Smooth muscle cell (in vitro differentiated cells): ENCODE results near the gene PCTP. TPM values are rescaled to one million over a fixed set of nuclear protein-coding genes. Genes with fewer than 3 reads are reported as not detected.

Source experiments
- DNase-seq: peaks from one replicate; lab custom pipeline; 2025; ENCODE audit not compliant: unreplicated experiment; lab: John Stamatoyannopoulos, UW
- H2AFZ ChIP-seq: fragments of 200-600 bp; sonication (generic); 2 replicates; pipeline ENCODE4 v1.6.0; 2016; ENCODE audit warnings: antibody characterized with exemption, low read depth, mild to moderate bottlenecking
- H3F3A ChIP-seq: fragments of 200-600 bp; sonication (generic); 2 replicates; pipeline ENCODE4 v1.6.0; 2017; ENCODE audit warnings: antibody characterized with exemption, low read depth
- H3K27ac ChIP-seq: fragments of 200-600 bp; sonication (generic); 2 replicates; pipeline ENCODE4 v1.5.1; 2016; ENCODE audit warnings: low read depth, mild to moderate bottlenecking
- H3K27me3 ChIP-seq: fragments of 200-600 bp; sonication (generic); 2 replicates; pipeline ENCODE4 v1.6.1; 2016; ENCODE audit warnings: low read depth, mild to moderate bottlenecking
- H3K36me3 ChIP-seq: fragments of 200-600 bp; sonication (generic); 2 replicates; pipeline ENCODE4 v1.5.1; 2016; ENCODE audit warnings: low read depth
- H3K4me1 ChIP-seq: fragments of 200-600 bp; sonication (generic); 2 replicates; pipeline ENCODE4 v1.5.1; 2016; ENCODE audit warnings: low read depth
- H3K4me2 ChIP-seq: fragments of 200-600 bp; sonication (generic); 2 replicates; pipeline ENCODE4 v1.6.0; 2016; ENCODE audit warnings: mild to moderate bottlenecking
- H3K4me3 ChIP-seq: fragments of 200-600 bp; sonication (generic); 2 replicates; pipeline ENCODE4 v1.5.1; 2016; ENCODE audit warnings: mild to moderate bottlenecking
- H3K79me2 ChIP-seq: fragments of 200-600 bp; sonication (generic); 2 replicates; pipeline ENCODE4 v1.6.0; 2016; ENCODE audit warnings: low read depth, mild to moderate bottlenecking
- H3K9ac ChIP-seq: fragments of 200-600 bp; sonication (generic); 2 replicates; pipeline ENCODE4 v1.6.0; 2016; ENCODE audit warnings: low read depth
- H3K9me3 ChIP-seq: fragments of 200-600 bp; sonication (generic); replicated peaks from 2 replicates; pipeline ENCODE4 v1.5.1; 2016; ENCODE audit warnings: low read depth
- H4K20me1 ChIP-seq: fragments of 200-600 bp; sonication (generic); 2 replicates; pipeline ENCODE4 v1.6.0; 2016; ENCODE audit warnings: low read depth
- WGBS: methylation state at CpG from one replicate; pipeline ENCODE4 v1.1.7; 2016; ENCODE audit warnings: low lambda C conversion rate; 5-methylcytosine and 5-hydroxymethylcytosine counted together
- polyA plus RNA-seq: library from polyadenylated mRNA; unstranded; fragments of >200 nt; fragmentation: Nextera tagmentation; extraction: Ambion mirVana; gene quantifications from 2 replicates; pipeline ENCODE4 v1.2.1, GENCODE V29; 2016
- total RNA-seq: library from RNA; depleted of rRNA; stranded (reverse); fragments of >200 nt; gene quantifications from 2 replicates; pipeline ENCODE4 v1.2.3, GENCODE V29; 2014
- TF ChIP-seq, protein P1 (sequence below): fragments of 200-600 bp; sonication (generic); IDR thresholded peaks from 2 replicates; pipeline ENCODE4 v1.5.1; 2017; ENCODE audit warnings: borderline replicate concordance, mild to moderate bottlenecking, antibody characterized with exemption; ENCODE audit not compliant: insufficient read depth, poor library complexity, severe bottlenecking

Gene PCTP
- total and polyA plus RNA-seq, 2 experiments from 2014 or later = 14.4 to 15.1 TPM

DNA sequence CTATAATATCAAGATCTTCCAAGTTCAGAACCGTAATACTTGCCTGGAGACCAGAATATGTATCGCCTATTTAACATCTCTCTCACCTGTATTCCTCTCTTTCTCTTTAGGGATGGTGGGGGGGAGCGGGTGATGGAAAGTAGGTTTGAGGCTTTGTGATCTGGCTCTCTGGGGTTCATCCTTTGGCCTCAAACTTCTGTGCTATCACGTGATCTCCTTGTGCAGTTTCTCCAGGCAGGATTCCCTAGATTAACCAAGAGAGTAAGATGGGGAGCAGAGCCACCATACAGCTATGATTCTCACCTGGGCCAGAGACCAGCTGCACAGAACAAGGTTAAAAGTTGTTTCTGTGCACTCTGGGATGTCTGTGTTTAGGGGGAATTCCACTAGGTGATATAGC, 33.4 kb upstream of the PCTP start:
- H3K79me2 ChIP-seq = peaks cover 4% of the 10 kb centered on the region
- no peaks in the 10 kb centered on the region for H3K36me3 ChIP-seq
- no peak overlapping the region for H3K9ac ChIP-seq
- TF ChIP-seq, protein P1, sequence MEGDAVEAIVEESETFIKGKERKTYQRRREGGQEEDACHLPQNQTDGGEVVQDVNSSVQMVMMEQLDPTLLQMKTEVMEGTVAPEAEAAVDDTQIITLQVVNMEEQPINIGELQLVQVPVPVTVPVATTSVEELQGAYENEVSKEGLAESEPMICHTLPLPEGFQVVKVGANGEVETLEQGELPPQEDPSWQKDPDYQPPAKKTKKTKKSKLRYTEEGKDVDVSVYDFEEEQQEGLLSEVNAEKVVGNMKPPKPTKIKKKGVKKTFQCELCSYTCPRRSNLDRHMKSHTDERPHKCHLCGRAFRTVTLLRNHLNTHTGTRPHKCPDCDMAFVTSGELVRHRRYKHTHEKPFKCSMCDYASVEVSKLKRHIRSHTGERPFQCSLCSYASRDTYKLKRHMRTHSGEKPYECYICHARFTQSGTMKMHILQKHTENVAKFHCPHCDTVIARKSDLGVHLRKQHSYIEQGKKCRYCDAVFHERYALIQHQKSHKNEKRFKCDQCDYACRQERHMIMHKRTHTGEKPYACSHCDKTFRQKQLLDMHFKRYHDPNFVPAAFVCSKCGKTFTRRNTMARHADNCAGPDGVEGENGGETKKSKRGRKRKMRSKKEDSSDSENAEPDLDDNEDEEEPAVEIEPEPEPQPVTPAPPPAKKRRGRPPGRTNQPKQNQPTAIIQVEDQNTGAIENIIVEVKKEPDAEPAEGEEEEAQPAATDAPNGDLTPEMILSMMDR = no peak
- no peaks in the 10 kb centered on the region for H3K9me3 ChIP-seq
- H3K4me1 ChIP-seq = peaks cover 21% of the 10 kb centered on the region
- no peak for DNase-seq
- H3K27me3 ChIP-seq = no peaks in the 10 kb centered on the region
- H3K4me3 ChIP-seq = no peak overlapping the region
- no peak overlapping the region for H2AFZ ChIP-seq
- 87% methylated on average over 4 of the region's 4 CpGs for WGBS
- peaks cover 20% of the 10 kb centered on the region for H3F3A ChIP-seq
- H4K20me1 ChIP-seq = no peaks in the 10 kb centered on the region
- H3K4me2 ChIP-seq = no peak overlapping the region
- no peak overlapping the region for H3K27ac ChIP-seq

DNA sequence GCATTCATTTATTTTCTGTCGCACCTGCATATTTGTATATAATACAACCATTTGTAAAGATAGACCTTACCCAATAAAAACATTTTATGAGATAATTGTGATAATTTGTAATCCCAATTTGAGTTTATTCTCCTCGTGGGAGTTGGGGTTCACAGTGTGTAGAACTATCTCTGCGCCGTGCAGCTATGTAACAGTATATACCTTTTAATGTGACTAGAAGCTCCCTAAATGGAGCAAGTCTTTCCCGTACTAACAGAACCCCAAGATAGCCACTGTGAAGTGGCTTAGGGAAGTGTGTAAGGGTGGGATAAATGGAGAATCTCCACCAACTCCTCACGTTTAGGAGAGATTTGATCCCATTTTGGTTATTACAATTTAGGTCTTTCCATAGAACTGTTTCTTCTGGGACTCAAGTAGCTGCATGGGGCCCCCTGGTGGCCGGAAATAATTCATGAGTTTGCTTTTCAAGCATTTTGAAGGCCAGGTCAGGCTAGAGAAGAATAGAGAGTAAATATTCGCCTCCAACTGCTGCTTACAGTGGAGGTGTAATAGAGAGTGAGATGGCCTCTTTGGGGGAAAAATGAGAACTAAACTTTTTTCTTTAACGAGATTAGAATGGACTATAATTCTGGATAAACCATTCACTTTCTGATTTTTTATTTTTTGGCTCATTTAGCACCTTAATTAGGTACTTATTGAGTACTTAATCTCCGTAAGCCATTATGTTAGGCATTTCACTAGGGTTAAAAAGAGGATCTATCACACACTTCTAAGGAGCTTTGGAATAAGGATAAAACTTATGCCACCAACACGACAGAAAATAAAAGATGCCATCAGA, 32.7 kb upstream of the PCTP start:
- DNase-seq = peak; percentile 39

DNA sequence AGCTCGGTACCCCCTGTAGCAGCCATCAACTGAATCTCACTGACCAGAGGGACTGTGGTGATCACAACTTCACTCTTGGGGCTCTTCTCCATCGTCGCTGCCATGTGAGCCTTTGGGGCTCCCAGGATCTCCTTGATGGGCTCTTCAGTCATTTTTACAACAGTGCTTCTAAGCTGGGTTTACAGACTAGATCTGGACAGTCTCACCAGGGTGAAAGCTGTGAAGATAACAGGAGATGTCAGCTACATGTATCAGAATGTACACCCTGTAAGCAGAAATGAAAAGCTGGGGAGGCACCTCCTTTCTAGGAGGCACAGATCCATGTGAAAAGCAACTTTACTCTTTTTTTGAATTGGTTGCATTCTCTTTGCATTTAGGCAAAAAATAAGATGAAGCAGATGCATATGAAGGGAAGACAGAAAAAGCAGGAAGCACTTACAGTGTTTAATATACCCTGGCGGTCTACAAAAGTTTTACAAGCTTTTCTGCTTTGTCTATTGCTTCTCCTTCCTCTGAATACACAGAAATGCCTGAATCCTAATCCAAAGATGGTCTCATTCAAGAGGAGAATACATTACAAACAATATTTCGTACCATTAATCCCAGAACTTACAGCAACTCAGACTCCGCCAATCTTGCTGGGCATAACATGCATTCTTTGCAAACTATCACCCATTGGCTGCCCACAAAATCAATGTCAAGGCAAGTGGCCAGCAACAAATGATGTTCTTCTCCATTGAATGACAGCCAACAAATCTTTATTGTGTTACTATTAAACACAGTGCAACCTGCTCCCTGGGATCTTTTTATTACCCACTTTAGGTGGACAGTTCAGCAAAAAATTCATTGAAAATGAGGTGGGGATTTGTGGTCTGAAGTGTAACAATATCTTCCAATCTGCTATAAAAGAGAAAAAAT, 29.7 kb upstream of the PCTP start:
- Histone ChIP-seq H3K36me3 (no peaks in the 10 kb centered on the region), H3K27ac (peak overlapping the region; percentile 83), H3K4me1 (peaks cover 23% of the 10 kb centered on the region), H3K27me3 (no peaks in the 10 kb centered on the region), H3K4me2 (peak overlapping the region; percentile 91), H3K9me3 (no peaks in the 10 kb centered on the region), H2AFZ (peak overlapping the region; percentile 59), H3K9ac (peak overlapping the region; percentile 59), H4K20me1 (no peaks in the 10 kb centered on the region), H3F3A (peaks cover 30% of the 10 kb centered on the region), H3K79me2 (peaks cover 4% of the 10 kb centered on the region), H3K4me3 (peak overlapping the region; percentile 47)
- WGBS = 23% methylated on average over 6 of the region's 6 CpGs
- TF ChIP-seq, protein P1 = no peak
- no peak for DNase-seq

More for the DNA sequence above, 32.7 kb upstream of the PCTP start:
- Histone ChIP-seq H3K27me3 (no peaks in the 10 kb centered on the region), H3K4me3 (no peak overlapping the region), H3K4me2 (no peak overlapping the region), H4K20me1 (no peaks in the 10 kb centered on the region), H3K9ac (no peak overlapping the region), H2AFZ (no peak overlapping the region), H3K9me3 (no peaks in the 10 kb centered on the region), H3K4me1 (peaks cover 23% of the 10 kb centered on the region), H3F3A (peaks cover 21% of the 10 kb centered on the region), H3K36me3 (no peaks in the 10 kb centered on the region), H3K27ac (no peak overlapping the region), H3K79me2 (peaks cover 4% of the 10 kb centered on the region)
- WGBS = 57% methylated on average over 11 of the region's 11 CpGs
- TF ChIP-seq, protein P1 = peak; percentile 92
